Stomach smooth muscle (tissue), 2 donors: Measurements from ENCODE around the gene STMND1.
A peak's percentile ranks its signal among the peaks of the same experiment; 100 is the strongest.

Experiments used
- H3K27ac ChIP-seq: one replicate; pipeline ENCODE4 v1.7.0; 2013; ENCODE audit warnings: mild to moderate bottlenecking, low read length, inconsistent platforms
- H3K27me3 ChIP-seq, 2 donors: one replicate each; pipeline ENCODE4 v1.7.0; 2013; ENCODE audit warnings: low read length in 2 of 2; ENCODE audit not compliant: insufficient read depth in 2 of 2, control insufficient read depth in 1 of 2
- H3K36me3 ChIP-seq, 2 donors: one replicate each; pipeline ENCODE4 v1.7.0; 2013; ENCODE audit warnings: low read length in 2 of 2; ENCODE audit not compliant: control insufficient read depth in 2 of 2, insufficient read depth in 2 of 2
- H3K4me1 ChIP-seq: one replicate; pipeline ENCODE4 v1.7.0; 2013; ENCODE audit warnings: low read length; ENCODE audit not compliant: control insufficient read depth, insufficient read depth
- H3K4me3 ChIP-seq, 2 donors: one replicate each; pipeline ENCODE4 v1.7.0; 2013; ENCODE audit warnings: low read length in 2 of 2
- H3K9ac ChIP-seq, 2 donors: one replicate each; pipeline ENCODE4 v1.7.0; 2013; ENCODE audit warnings: low read length in 2 of 2, mild to moderate bottlenecking in 1 of 2
- H3K9me3 ChIP-seq, 2 donors: one replicate each; pipeline ENCODE4 v1.7.0; 2013; ENCODE audit warnings: low read length in 2 of 2; ENCODE audit not compliant: control insufficient read depth in 2 of 2
- donor health status: healthy.
- donor health status: Pancreatic carcinoma.

STMND1 gene

GRCh38 chr6:17097982-17098381 lies 3.9 kb upstream of the STMND1 start:
- Histone ChIP-seq H3K36me3 (no peaks in the 10 kb centered on the region), H3K4me3 (no peak overlapping the region), H3K4me1 (peaks cover 12% of the 10 kb centered on the region), H3K27ac (no peak overlapping the region), H3K9ac (no peak overlapping the region), H3K9me3 (no peaks in the 10 kb centered on the region), H3K27me3 (no peaks in the 10 kb centered on the region)

- Histone ChIP-seq H3K27me3 (no peaks in the 10 kb centered on the region), H3K9ac (no peak overlapping the region), H3K9me3 (no peaks in the 10 kb centered on the region), H3K4me1 (peaks cover 12% of the 10 kb centered on the region), H3K4me3 (no peak overlapping the region), H3K27ac (no peak overlapping the region), H3K36me3 (no peaks in the 10 kb centered on the region)
These were observed 3.3 kb upstream of the STMND1 start for GRCh38 chr6:17098538-17098937.

GRCh38 chr6:17099401-17100059 lies 2.3 kb upstream of the STMND1 start:
- H3K27ac ChIP-seq = no peak overlapping the region
- peaks cover 2 to 4% of the 10 kb centered on the region in 2 donors for H3K27me3 ChIP-seq
- H3K9ac ChIP-seq = no peak overlapping the region
- H3K36me3 ChIP-seq = no peaks in the 10 kb centered on the region
- H3K4me1 ChIP-seq = peaks cover 12% of the 10 kb centered on the region
- H3K4me3 ChIP-seq = no peak overlapping the region
- H3K9me3 ChIP-seq = no peaks in the 10 kb centered on the region

DNA sequence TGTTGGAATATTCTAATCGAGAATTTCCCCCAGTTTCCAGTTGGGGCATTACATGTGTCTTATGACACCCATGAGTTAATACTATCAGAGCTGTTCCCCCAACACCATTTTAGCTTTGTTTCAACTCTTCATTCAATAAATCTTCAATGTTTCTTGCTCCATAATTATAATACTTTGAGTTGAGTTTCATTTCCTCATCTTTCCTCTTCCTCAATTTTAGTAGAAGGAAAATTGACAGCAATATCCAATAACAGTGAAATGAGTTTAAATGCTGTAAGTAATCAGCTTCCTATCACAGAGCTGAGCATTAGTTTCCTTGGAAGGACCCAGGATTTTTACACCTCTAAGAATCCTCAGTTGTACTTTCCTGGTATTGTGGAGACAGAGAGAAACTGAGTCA lies 1.0 kb upstream of the STMND1 start:
- peaks cover 4% of the 10 kb centered on the region in 2 donors for H3K27me3 ChIP-seq
- H3K4me1 ChIP-seq = peaks cover 12% of the 10 kb centered on the region
- no peak overlapping the region for H3K9ac ChIP-seq
- H3K36me3 ChIP-seq = no peaks in the 10 kb centered on the region
- H3K4me3 ChIP-seq = no peak overlapping the region
- no peak overlapping the region for H3K27ac ChIP-seq
- H3K9me3 ChIP-seq = no peaks in the 10 kb centered on the region

GRCh38 chr6:17102258-17102870 lies 514 bp downstream of the STMND1 start:
- no peaks in the 10 kb centered on the region for H3K9me3 ChIP-seq
- H3K9ac ChIP-seq = no peak overlapping the region
- H3K4me1 ChIP-seq = peaks cover 12% of the 10 kb centered on the region
- H3K27ac ChIP-seq = no peak overlapping the region
- peak overlapping the region; percentile 57 to 71 for H3K4me3 ChIP-seq
- no peaks in the 10 kb centered on the region for H3K36me3 ChIP-seq
- peaks cover 4 to 5% of the 10 kb centered on the region in 2 donors for H3K27me3 ChIP-seq

DNA sequence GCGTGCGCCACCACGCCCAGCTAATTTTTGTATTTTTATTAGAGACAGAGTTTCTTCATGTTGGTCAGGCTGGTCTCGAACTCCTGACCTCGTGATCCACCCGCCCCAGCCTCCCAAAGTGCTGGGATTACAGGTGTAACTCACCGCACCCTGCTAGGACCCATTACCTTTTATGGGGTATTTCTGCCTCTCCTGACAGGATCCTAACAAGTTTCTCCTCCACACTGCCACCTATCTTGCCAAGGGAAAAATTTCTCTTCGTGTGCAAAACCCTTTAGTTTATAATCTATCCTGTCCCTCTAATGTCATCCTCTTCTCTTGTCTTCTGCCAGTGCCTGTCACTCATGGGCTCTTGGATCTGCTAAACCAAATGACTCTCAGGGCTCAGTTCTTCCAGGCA lies 1.9 kb downstream of the STMND1 start:
- Histone ChIP-seq H3K9me3 (no peaks in the 10 kb centered on the region), H3K4me1 (peaks cover 12% of the 10 kb centered on the region), H3K36me3 (no peaks in the 10 kb centered on the region), H3K27me3 (peaks cover 4 to 5% of the 10 kb centered on the region in 2 donors), H3K9ac (no peak overlapping the region), H3K4me3 (no peak overlapping the region), H3K27ac (no peak overlapping the region)

DNA sequence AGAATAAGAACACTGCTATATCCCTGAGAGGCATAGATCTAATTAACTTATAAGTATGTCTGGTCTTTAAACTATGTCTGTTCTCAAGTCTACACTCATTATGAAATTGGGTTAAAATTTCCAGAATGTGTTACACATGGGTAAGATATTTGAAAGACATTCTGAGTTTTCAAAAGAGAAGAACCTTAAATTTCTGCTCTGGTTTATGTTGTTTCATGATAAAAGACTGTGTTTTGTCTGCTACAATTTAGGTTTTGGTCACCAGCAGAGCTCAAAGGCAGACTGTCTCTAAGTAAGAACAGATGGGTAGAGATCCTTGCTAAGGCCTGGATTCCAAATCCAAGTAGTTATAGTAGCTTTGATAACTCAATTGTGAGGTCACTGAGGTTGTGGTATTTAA lies 6.0 kb downstream of the STMND1 start:
- Histone ChIP-seq H3K36me3 (no peaks in the 10 kb centered on the region), H3K9ac (no peak overlapping the region), H3K9me3 (no peaks in the 10 kb centered on the region), H3K4me1 (no peaks in the 10 kb centered on the region), H3K27ac (no peak overlapping the region), H3K27me3 (peaks cover 4 to 8% of the 10 kb centered on the region in 2 donors), H3K4me3 (no peak overlapping the region)

GRCh38 chr6:17115251-17116116 lies 13.6 kb downstream of the STMND1 start:
- Histone ChIP-seq H3K36me3 (no peaks in the 10 kb centered on the region), H3K9ac (no peak overlapping the region), H3K9me3 (no peaks in the 10 kb centered on the region), H3K4me1 (peaks cover 5% of the 10 kb centered on the region), H3K27ac (no peak overlapping the region), H3K27me3 (no peaks in the 10 kb centered on the region), H3K4me3 (no peak overlapping the region)

- no peak overlapping the region for H3K4me3 ChIP-seq
- H3K9me3 ChIP-seq = no peaks in the 10 kb centered on the region
- H3K36me3 ChIP-seq = no peaks in the 10 kb centered on the region
- no peak overlapping the region for H3K9ac ChIP-seq
- H3K4me1 ChIP-seq = peaks cover 5% of the 10 kb centered on the region
- no peak overlapping the region for H3K27ac ChIP-seq
- H3K27me3 ChIP-seq = no peaks in the 10 kb centered on the region
These were observed 14.2 kb downstream of the STMND1 start for GRCh38 chr6:17116117-17116440.

GRCh38 chr6:17120019-17120418 lies 18.2 kb downstream of the STMND1 start:
- peaks cover 5% of the 10 kb centered on the region for H3K4me1 ChIP-seq
- no peaks in the 10 kb centered on the region for H3K27me3 ChIP-seq
- H3K36me3 ChIP-seq = no peaks in the 10 kb centered on the region
- H3K9me3 ChIP-seq = no peaks in the 10 kb centered on the region
- H3K27ac ChIP-seq = no peak overlapping the region
- no peak overlapping the region for H3K4me3 ChIP-seq
- H3K9ac ChIP-seq = no peak overlapping the region

DNA sequence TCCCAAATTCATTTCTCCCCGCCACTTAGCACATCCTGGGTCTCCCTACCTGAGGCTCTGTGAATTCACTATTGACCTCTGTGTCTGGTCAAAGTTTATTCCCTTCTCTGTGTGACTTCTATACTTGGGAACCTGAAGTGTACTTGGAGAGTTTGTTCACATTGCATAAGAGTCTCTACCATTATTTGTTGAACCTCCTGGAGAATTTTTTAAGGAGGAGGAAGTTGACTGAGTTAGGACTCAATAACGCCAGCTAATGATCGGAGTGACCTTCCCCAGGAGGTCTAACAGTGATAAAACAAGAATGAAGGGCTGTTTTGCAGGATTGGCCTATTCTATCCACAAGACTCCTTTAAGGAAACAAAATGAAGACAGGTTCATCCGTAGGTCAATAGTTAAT lies 23.6 kb downstream of the STMND1 start:
- Histone ChIP-seq H3K27me3 (no peaks in the 10 kb centered on the region), H3K27ac (no peak overlapping the region), H3K9ac (no peak overlapping the region), H3K4me3 (no peak overlapping the region), H3K4me1 (no peaks in the 10 kb centered on the region), H3K36me3 (no peaks in the 10 kb centered on the region), H3K9me3 (no peaks in the 10 kb centered on the region)
